Measurements from ENCODE around the gene CCDC134. TPM values are rescaled to one million over a fixed set of nuclear protein-coding genes. Genes with fewer than 3 reads are reported as not detected.

The CCDC134 gene
- total and polyA plus RNA-seq, 2 of the 13 experiments (the other 11 are each of a cell fraction or from before 2014, with no cell fraction given): 4.8 to 17.4 TPM

DNA sequence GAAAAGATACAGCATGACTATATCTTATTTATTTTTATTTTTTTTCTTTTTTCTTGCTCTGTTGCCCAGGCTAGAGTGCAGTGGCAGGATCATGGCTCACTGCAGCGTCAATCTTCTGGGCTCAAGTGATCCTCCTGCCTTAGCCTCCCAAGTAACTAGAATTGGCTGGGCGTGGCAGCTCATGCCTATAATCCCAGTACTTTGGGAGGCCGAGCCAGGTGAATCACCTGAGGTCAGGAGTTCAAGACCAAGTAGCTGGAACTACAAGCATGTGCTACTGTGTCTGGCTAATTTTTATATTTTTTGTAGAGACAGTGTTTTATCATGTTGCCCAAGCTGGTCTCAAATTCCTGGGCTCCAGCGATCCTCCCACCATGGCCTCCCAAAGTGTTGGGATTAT lies 28.3 kb upstream of the CCDC134 start (continued):
- TF ChIP-seq, protein P1, sequence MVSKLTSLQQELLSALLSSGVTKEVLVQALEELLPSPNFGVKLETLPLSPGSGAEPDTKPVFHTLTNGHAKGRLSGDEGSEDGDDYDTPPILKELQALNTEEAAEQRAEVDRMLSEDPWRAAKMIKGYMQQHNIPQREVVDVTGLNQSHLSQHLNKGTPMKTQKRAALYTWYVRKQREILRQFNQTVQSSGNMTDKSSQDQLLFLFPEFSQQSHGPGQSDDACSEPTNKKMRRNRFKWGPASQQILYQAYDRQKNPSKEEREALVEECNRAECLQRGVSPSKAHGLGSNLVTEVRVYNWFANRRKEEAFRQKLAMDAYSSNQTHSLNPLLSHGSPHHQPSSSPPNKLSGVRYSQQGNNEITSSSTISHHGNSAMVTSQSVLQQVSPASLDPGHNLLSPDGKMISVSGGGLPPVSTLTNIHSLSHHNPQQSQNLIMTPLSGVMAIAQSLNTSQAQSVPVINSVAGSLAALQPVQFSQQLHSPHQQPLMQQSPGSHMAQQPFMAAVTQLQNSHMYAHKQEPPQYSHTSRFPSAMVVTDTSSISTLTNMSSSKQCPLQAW (CRISPR knock-in tag; IDR thresholded peaks at IDR 0.05): no peak
- TF ChIP-seq RFX5 (IDR thresholded peaks at IDR 0.05; ENCODE audit: low read depth, low read length): no peak
- TF ChIP-seq NFKB2 (CRISPR knock-in tag; IDR thresholded peaks at IDR 0.05; ENCODE audit: borderline replicate concordance): no peak
- TF ChIP-seq, protein P2, sequence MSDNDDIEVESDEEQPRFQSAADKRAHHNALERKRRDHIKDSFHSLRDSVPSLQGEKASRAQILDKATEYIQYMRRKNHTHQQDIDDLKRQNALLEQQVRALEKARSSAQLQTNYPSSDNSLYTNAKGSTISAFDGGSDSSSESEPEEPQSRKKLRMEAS (IDR thresholded peaks at IDR 0.05): no peak
- no peak for TF ChIP-seq SOX5 (CRISPR knock-in tag; IDR thresholded peaks at IDR 0.05; ENCODE audit: borderline replicate concordance)
- TF ChIP-seq SAFB2 (CRISPR knock-in tag; IDR thresholded peaks at IDR 0.05; ENCODE audit: borderline replicate concordance, low read depth): no peak
- TF ChIP-seq SIN3A (IDR thresholded peaks at IDR 0.05; ENCODE audit: borderline replicate concordance, low read depth, low read length): no peak
- no peak for TF ChIP-seq ZNF639 (CRISPR knock-in tag; conservative IDR thresholded peaks at IDR 0.05)
- no peak for TF ChIP-seq SAP130 (CRISPR knock-in tag; IDR thresholded peaks at IDR 0.05; ENCODE audit: low read depth)
- no peak for TF ChIP-seq HES4 (CRISPR knock-in tag; IDR thresholded peaks at IDR 0.05; ENCODE audit: borderline replicate concordance)

DNA sequence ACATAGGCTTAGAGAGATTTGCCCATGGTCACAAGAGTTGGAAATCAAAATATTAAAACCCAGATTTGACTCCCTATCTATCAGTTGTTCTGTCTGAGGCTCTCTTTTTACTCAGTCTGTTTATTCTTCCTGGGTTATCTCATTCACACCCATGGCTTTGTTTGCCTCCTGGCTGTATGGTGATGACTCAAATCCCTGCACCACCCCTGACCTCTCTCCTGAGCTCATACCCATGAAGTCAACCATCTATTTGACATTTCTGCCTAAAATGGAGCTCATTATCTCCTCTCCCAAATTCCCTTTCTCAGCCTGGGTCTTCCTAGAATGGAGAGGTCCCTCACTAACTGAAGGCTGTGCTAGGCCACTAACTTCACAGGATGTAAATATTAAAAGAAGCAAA lies 27.8 kb upstream of the CCDC134 start:
- Histone ChIP-seq H2AFZ (ENCODE audit: low read length) (no peak overlapping the region), H4K20me1 (ENCODE audit: insufficient read depth, low read length) (no peaks in the 10 kb centered on the region), H3K4me3 (replicated peaks in 1 of 3; ENCODE audit: insufficient read depth in 1 of 3, low read depth in 2 of 3, low read length in 3 of 3) (no peak overlapping the region), H3K4me2 (ENCODE audit: low read depth, low read length) (no peak overlapping the region), H3K9me3 (ENCODE audit: low read length) (no peaks in the 10 kb centered on the region), H3K27me3 (ENCODE audit: control insufficient read depth in 1 of 2, insufficient read depth in 2 of 2, low read length in 2 of 2) (peaks cover 1 to 6% of the 10 kb centered on the region in 2 experiments; a peak in 1 of 5 replicates), H3K79me2 (ENCODE audit: insufficient read depth, low read length) (no peaks in the 10 kb centered on the region), H3K27ac (ENCODE audit: extremely low read length, insufficient read depth, low read length) (no peak overlapping the region), H3K9ac (ENCODE audit: insufficient read depth, low read depth, low read length) (no peak overlapping the region), H3K36me3 (replicated peaks in 1 of 2; ENCODE audit: control insufficient read depth in 1 of 2, insufficient read depth in 2 of 2, low read length in 2 of 2) (no peaks in the 10 kb centered on the region), H3K4me1 (ENCODE audit: insufficient read depth, low read length) (no peaks in the 10 kb centered on the region)
- intact Hi-C loops (cut with micrococcal nuclease; ENCODE audit: unreplicated experiment) (no loop called here), in situ Hi-C loops (cut with HindIII; ENCODE audit: extremely low pct_ligation_motif_present, low pct_unique_long_range_greater_than_20kb) (no loop called here)
- ChIA-PET CTCF (ENCODE audit: low intra/inter-chr PET ratio, low total read pairs) (no interaction called here), POLR2A (no interaction called here)
- ATAC-seq (peak; percentile 39; the same call in 1 of the 3 replicates), DNase-seq (ENCODE audit: low spot score) (peak; percentile 25), FAIRE-seq (no peak)
- BruUV-seq (replicated peaks): no TSS peak
- no peak for TF ChIP-seq ZNF329 (CRISPR knock-in tag; IDR thresholded peaks at IDR 0.05; ENCODE audit: low read depth)
- no peak for TF ChIP-seq NR2F2 (IDR thresholded peaks at IDR 0.05; ENCODE audit: borderline replicate concordance, low read depth)
- TF ChIP-seq TAF15 (IDR thresholded peaks at IDR 0.05; ENCODE audit: low read depth, low read length, poor library complexity, severe bottlenecking): no peak
- no peak for TF ChIP-seq RNF219 (CRISPR knock-in tag; IDR thresholded peaks at IDR 0.05)
- no peak for TF ChIP-seq SAP130 (CRISPR knock-in tag; IDR thresholded peaks at IDR 0.05; ENCODE audit: low read depth)
- no peak for TF ChIP-seq YEATS4 (CRISPR knock-in tag; IDR thresholded peaks at IDR 0.05; ENCODE audit: borderline replicate concordance)
- TF ChIP-seq RELA (CRISPR knock-in tag; IDR thresholded peaks at IDR 0.05): no peak
